Panc1 (cell line): ENCODE results near the gene ANTXR1. TPM values are rescaled to one million over a fixed set of nuclear protein-coding genes. Genes with fewer than 3 reads are reported as not detected.
A peak's percentile ranks its signal among the peaks of the same experiment; 100 is the strongest.

Experiments used
- ATAC-seq: fragments of 200-7000 bp; cut with Tn5 transposase; 2 replicates; pipeline ENCODE4 v1.9.1; 2020; ENCODE audit warnings: mild to moderate bottlenecking, moderate library complexity
- BruUV-seq: library from RNA; stranded (reverse); fragments of 400-500 nt; replicated peaks from 2 replicates; lab custom pipeline; 2021; lab: Mats Ljungman, UMichigan
- CTCF ChIA-PET: fragments of 300-600 bp; sonication (Branson Sonifier 250); formaldehyde crosslinking; loops from one replicate; lab custom pipeline; 2022; ENCODE audit warnings: antibody characterized with exemption; lab: Charles Lee
- POLR2A ChIA-PET: fragments of 300-600 bp; sonication (Branson Sonifier 250); formaldehyde crosslinking; loops from one replicate; lab custom pipeline; 2022; ENCODE audit warnings: antibody characterized with exemption; lab: Charles Lee
- DNase-seq: peaks from one replicate; pipeline ENCODE4 v3.0.0-alpha.2; 2010; ENCODE audit warnings: low read depth, low spot score
- H3K27ac ChIP-seq: 2 replicates; pipeline ENCODE4 v1.5.1; 2011; ENCODE audit warnings: mild to moderate bottlenecking, low read length, inconsistent platforms
- H3K27me3 ChIP-seq: fragments of 200-500 bp; sonication (Bioruptor generic); 2 replicates; pipeline ENCODE4 v1.6.0; 2014; ENCODE audit warnings: low read length, inconsistent platforms; ENCODE audit not compliant: control insufficient read depth, insufficient read depth
- H3K36me3 ChIP-seq: fragments of 200-500 bp; sonication (Bioruptor generic); 2 replicates; pipeline ENCODE4 v1.5.1; 2014; ENCODE audit warnings: inconsistent platforms, mild to moderate bottlenecking, low read length, moderate library complexity; ENCODE audit not compliant: control insufficient read depth, insufficient read depth
- H3K4me1 ChIP-seq: 2 replicates; pipeline ENCODE4 v1.5.1; 2011; ENCODE audit warnings: inconsistent platforms, mild to moderate bottlenecking, low read length, moderate library complexity; ENCODE audit not compliant: control insufficient read depth, insufficient read depth
- H3K4me3 ChIP-seq, 2 experiments: 2 replicates each; pipeline ENCODE4 v1.5.1; 2011 to 2012; ENCODE audit warnings: low read depth in 2 of 2, low read length in 2 of 2, mild to moderate bottlenecking in 2 of 2, inconsistent platforms in 1 of 2, moderate library complexity in 1 of 2
- H3K9me3 ChIP-seq: fragments of 200-500 bp; sonication (Bioruptor generic); 2 replicates; pipeline ENCODE4 v1.5.1; 2014; ENCODE audit warnings: low read depth, mild to moderate bottlenecking, inconsistent platforms, low read length, moderate library complexity; ENCODE audit not compliant: control insufficient read depth, insufficient read depth
- POLR2AphosphoS5 ChIP-seq: IDR thresholded peaks from 2 replicates; pipeline ENCODE4 v1.6.1; 2012; ENCODE audit warnings: mild to moderate bottlenecking, low read depth, low read length, moderate library complexity
- SIN3A ChIP-seq: IDR thresholded peaks from 2 replicates; pipeline ENCODE4 v1.6.1; 2012; ENCODE audit warnings: low read depth, mild to moderate bottlenecking, low read length, moderate library complexity, borderline replicate concordance; ENCODE audit not compliant: insufficient read depth
- TCF7L2 ChIP-seq: IDR thresholded peaks from 2 replicates; pipeline ENCODE4 v1.6.1; 2011; ENCODE audit warnings: mild to moderate bottlenecking, low read depth, low read length, inconsistent platforms
- in situ Hi-C: cut with HindIII; loops from 2 replicates; pipeline ENCODE4 v1.10.0; 2016; ENCODE audit warnings: low sequenced_read_pairs, low pct_unique_long_range_greater_than_20kb
- intact Hi-C: fragments of 100-400 bp; cut with micrococcal nuclease; formaldehyde crosslinking; loops from one replicate; pipeline ENCODE4 v1.10.0; 2022; ENCODE audit not compliant: unreplicated experiment
- total RNA-seq: library from RNA; stranded (reverse); gene quantifications from one replicate; pipeline ENCODE4 v1.2.1, GENCODE V29; 2021; ENCODE audit not compliant: unreplicated experiment
- TF ChIP-seq, protein P1 (sequence below), 2 experiments: IDR thresholded peaks; 2 replicates each; pipeline ENCODE4 v1.6.1; 2011 to 2012; ENCODE audit warnings: low read depth in 2 of 2, control low read depth in 1 of 2, low read length in 1 of 2, mild to moderate bottlenecking in 1 of 2, moderate library complexity in 1 of 2; ENCODE audit not compliant: insufficient read depth in 1 of 2
- TF ChIP-seq, protein P2 (sequence below): fragments of 450-650 bp; IDR thresholded peaks from 2 replicates; pipeline ENCODE4 v1.5.1; 2017; ENCODE audit warnings: mild to moderate bottlenecking

ANTXR1 gene
- total RNA-seq, 1 experiment from 2014 or later = 132 TPM

DNA sequence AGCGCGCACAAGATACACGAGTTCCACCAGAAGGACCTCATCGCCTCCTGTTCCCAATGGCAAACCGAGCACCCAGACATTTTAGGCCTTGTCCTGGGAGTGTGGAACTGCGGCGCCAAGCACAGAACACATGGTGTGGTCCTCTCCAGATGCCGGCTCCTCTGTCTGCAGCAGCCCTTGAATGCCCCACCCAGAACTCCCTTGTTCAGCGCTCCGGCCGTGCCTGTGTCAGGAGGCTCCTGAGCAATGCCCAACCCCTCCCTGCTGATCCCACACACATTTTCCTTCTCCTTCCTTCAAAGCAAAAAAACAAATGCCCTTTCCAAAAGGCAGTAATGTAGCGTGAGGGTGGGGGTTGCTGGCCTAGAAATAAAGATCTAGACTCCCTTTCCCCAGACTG is 284.2 kb downstream of the ANTXR1 start:
- ChIA-PET POLR2A (no interaction called here), CTCF (no interaction called here)
- DNase-seq (no peak), ATAC-seq (no peak)
- Histone ChIP-seq H3K27ac (no peak overlapping the region), H3K4me3 (no peak overlapping the region), H3K4me1 (peaks cover 4% of the 10 kb centered on the region; the same call in 1 of the 2 replicates), H3K9me3 (no peaks in the 10 kb centered on the region), H3K27me3 (no peaks in the 10 kb centered on the region), H3K36me3 (no peaks in the 10 kb centered on the region)
- intact Hi-C loops (no loop called here), in situ Hi-C loops (no loop called here)
- no peak for TF ChIP-seq TCF7L2
- BruUV-seq = no TSS peak

DNA sequence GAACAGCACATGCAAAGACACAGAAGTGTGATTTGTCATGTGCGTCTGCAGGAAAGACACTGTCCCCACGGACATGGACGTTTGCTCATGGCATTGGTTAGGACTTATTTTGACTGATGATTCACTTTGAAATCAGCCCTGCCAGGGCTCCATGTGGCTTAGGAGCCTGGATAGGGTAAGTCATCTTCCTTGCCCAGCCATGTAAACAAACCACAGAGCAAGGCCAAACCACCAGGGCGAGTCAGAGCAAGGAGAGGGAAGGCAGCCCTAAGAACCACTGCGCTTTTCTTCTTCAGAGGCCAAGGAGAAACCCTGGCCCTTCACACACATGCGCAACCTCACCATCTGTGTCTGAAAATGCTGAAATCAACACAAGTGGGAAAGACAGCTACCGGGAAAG is 285.3 kb downstream of the ANTXR1 start:
- ChIA-PET POLR2A (no interaction called here), CTCF (no interaction called here)
- H3K4me1 ChIP-seq = peaks cover 4% of the 10 kb centered on the region; the same call in 1 of the 2 replicates
- H3K9me3 ChIP-seq = no peaks in the 10 kb centered on the region
- no peaks in the 10 kb centered on the region for H3K36me3 ChIP-seq
- H3K4me3 ChIP-seq = no peak overlapping the region
- intact Hi-C loops (no loop called here), in situ Hi-C loops (no loop called here)
- H3K27ac ChIP-seq = peak overlapping the region; percentile 55; the same call in 1 of the 2 replicates
- no TSS peak for BruUV-seq
- TF ChIP-seq POLR2AphosphoS5 = no peak
- TF ChIP-seq SIN3A = no peak
- no peak for TF ChIP-seq TCF7L2
- TF ChIP-seq, protein P1, sequence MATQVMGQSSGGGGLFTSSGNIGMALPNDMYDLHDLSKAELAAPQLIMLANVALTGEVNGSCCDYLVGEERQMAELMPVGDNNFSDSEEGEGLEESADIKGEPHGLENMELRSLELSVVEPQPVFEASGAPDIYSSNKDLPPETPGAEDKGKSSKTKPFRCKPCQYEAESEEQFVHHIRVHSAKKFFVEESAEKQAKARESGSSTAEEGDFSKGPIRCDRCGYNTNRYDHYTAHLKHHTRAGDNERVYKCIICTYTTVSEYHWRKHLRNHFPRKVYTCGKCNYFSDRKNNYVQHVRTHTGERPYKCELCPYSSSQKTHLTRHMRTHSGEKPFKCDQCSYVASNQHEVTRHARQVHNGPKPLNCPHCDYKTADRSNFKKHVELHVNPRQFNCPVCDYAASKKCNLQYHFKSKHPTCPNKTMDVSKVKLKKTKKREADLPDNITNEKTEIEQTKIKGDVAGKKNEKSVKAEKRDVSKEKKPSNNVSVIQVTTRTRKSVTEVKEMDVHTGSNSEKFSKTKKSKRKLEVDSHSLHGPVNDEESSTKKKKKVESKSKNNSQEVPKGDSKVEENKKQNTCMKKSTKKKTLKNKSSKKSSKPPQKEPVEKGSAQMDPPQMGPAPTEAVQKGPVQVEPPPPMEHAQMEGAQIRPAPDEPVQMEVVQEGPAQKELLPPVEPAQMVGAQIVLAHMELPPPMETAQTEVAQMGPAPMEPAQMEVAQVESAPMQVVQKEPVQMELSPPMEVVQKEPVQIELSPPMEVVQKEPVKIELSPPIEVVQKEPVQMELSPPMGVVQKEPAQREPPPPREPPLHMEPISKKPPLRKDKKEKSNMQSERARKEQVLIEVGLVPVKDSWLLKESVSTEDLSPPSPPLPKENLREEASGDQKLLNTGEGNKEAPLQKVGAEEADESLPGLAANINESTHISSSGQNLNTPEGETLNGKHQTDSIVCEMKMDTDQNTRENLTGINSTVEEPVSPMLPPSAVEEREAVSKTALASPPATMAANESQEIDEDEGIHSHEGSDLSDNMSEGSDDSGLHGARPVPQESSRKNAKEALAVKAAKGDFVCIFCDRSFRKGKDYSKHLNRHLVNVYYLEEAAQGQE (IDR thresholded peaks at IDR 0.05; ENCODE audit: insufficient read depth in 1 of 2, low read depth in 2 of 2, low read length in 1 of 2) = no peak
- TF ChIP-seq, protein P2, sequence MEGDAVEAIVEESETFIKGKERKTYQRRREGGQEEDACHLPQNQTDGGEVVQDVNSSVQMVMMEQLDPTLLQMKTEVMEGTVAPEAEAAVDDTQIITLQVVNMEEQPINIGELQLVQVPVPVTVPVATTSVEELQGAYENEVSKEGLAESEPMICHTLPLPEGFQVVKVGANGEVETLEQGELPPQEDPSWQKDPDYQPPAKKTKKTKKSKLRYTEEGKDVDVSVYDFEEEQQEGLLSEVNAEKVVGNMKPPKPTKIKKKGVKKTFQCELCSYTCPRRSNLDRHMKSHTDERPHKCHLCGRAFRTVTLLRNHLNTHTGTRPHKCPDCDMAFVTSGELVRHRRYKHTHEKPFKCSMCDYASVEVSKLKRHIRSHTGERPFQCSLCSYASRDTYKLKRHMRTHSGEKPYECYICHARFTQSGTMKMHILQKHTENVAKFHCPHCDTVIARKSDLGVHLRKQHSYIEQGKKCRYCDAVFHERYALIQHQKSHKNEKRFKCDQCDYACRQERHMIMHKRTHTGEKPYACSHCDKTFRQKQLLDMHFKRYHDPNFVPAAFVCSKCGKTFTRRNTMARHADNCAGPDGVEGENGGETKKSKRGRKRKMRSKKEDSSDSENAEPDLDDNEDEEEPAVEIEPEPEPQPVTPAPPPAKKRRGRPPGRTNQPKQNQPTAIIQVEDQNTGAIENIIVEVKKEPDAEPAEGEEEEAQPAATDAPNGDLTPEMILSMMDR = no peak
- peak; percentile 81 for ATAC-seq
- H3K27me3 ChIP-seq = no peaks in the 10 kb centered on the region
- peak; percentile 63 for DNase-seq

DNA sequence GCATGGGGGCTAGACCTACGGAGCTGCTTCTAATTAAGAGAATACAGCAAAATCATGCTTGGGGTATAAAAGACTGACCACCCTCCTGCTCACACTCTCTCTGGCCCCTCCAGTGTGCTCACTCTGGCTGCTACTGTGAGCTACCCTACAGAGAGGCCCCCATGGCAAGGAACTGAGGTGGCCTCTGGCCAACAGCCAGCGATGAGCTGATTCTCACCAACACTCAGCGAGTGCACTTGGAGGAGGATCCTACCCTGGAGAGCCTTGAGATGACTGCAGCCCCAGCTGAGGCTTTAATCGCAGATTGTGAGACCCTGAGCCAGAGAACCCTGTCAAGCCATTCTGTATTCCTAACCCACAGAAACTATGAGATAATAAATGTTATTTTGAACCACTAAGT is 285.9 kb downstream of the ANTXR1 start:
- Histone ChIP-seq H3K9me3 (no peaks in the 10 kb centered on the region; the same call in 1 of the 2 replicates), H3K36me3 (no peaks in the 10 kb centered on the region), H3K27ac (peak overlapping the region; percentile 55; the same call in 1 of the 2 replicates), H3K27me3 (no peaks in the 10 kb centered on the region), H3K4me1 (peaks cover 4% of the 10 kb centered on the region; the same call in 1 of the 2 replicates), H3K4me3 (no peak overlapping the region)
- CTCF ChIA-PET = no interaction called here
- ATAC-seq (peak; percentile 33), DNase-seq (no peak)
- TF ChIP-seq TCF7L2 (no peak), SIN3A (no peak), POLR2AphosphoS5 (no peak)
- TF ChIP-seq, protein P2 = no peak
- TF ChIP-seq, protein P1 (IDR thresholded peaks at IDR 0.05; ENCODE audit: insufficient read depth in 1 of 2, low read depth in 2 of 2, low read length in 1 of 2) = no peak
- in situ Hi-C loops = no loop called here
- POLR2A ChIA-PET = no interaction called here
- BruUV-seq = no TSS peak
- intact Hi-C loops = no loop called here
